IMR-90 (cell line): ENCODE data around the gene KCNT1. TPM values are rescaled to one million over a fixed set of nuclear protein-coding genes. Genes with fewer than 3 reads are reported as not detected.

Experiments used
- ATAC-seq: fragments of 200-7000 bp; cut with Tn5 transposase; 2 replicates; pipeline ENCODE4 v1.9.1; 2020; ENCODE audit warnings: low read depth, mild to moderate bottlenecking, moderate library complexity
- BruUV-seq: library from RNA; stranded (reverse); fragments of 400-500 nt; replicated peaks from 2 replicates; lab custom pipeline; 2021; lab: Mats Ljungman, UMichigan
- CTCF ChIA-PET: fragments of 300-600 bp; formaldehyde crosslinking; extraction: SDS; loops from one replicate; lab custom pipeline; 2021; ENCODE audit warnings: antibody characterized with exemption; lab: Yijun Ruan, JAX
- POLR2A ChIA-PET: fragments of 300-600 bp; sonication (Branson Sonifier 250); formaldehyde crosslinking; loops from one replicate; lab custom pipeline; 2022; ENCODE audit warnings: antibody characterized with exemption; ENCODE audit not compliant: unreplicated experiment; lab: Charles Lee
- DNase-seq: peaks from one replicate; pipeline ENCODE4 v3.0.0; 2013
- H2AFZ ChIP-seq: replicated peaks from 2 replicates; pipeline ENCODE3; 2013; ENCODE audit warnings: low read length, mild to moderate bottlenecking; ENCODE audit not compliant: poor library complexity
- H2AK5ac ChIP-seq: 2 replicates; pipeline ENCODE4 v1.6.1; 2013; ENCODE audit warnings: low read depth, low read length, inconsistent platforms
- H2AK9ac ChIP-seq: replicated peaks from 2 replicates; pipeline ENCODE3; 2013; ENCODE audit warnings: mild to moderate bottlenecking, low read depth, low read length, moderate library complexity; ENCODE audit not compliant: poor library complexity
- H2BK120ac ChIP-seq: 2 replicates; pipeline ENCODE4 v1.6.1; 2013; ENCODE audit warnings: low read depth, low read length, inconsistent platforms
- H2BK15ac ChIP-seq: 3 replicates; pipeline ENCODE4 v1.6.1; 2013; ENCODE audit warnings: low read depth, low read length, inconsistent platforms
- H2BK20ac ChIP-seq: 2 replicates; pipeline ENCODE4 v1.6.1; 2013; ENCODE audit warnings: low read depth, mild to moderate bottlenecking, inconsistent platforms, low read length, moderate library complexity
- H2BK5ac ChIP-seq: 2 replicates; pipeline ENCODE4 v1.6.1; 2013; ENCODE audit warnings: mild to moderate bottlenecking, low read depth, low read length, inconsistent platforms; ENCODE audit not compliant: poor library complexity, severe bottlenecking
- H3K14ac ChIP-seq: replicated peaks from 2 replicates; pipeline ENCODE4 v1.6.1; 2013; ENCODE audit warnings: low read depth, low read length, inconsistent platforms
- H3K18ac ChIP-seq: 2 replicates; pipeline ENCODE4 v1.6.1; 2013; ENCODE audit warnings: low read depth, low read length, control low read depth
- H3K23ac ChIP-seq: 2 replicates; pipeline ENCODE4 v1.6.1; 2013; ENCODE audit warnings: low read depth, low read length, inconsistent platforms
- H3K27ac ChIP-seq: 2 replicates; pipeline ENCODE4 v1.5.1; 2013; ENCODE audit warnings: mild to moderate bottlenecking, control low read depth, low read length; ENCODE audit not compliant: insufficient read depth
- H3K27me3 ChIP-seq: 2 replicates; pipeline ENCODE4 v1.6.1; 2013; ENCODE audit warnings: low read length; ENCODE audit not compliant: control insufficient read depth, insufficient read depth
- H3K36me3 ChIP-seq: 2 replicates; pipeline ENCODE4 v1.6.1; 2013; ENCODE audit warnings: low read length, mixed read lengths; ENCODE audit not compliant: control insufficient read depth, insufficient read depth
- H3K4ac ChIP-seq: 2 replicates; pipeline ENCODE4 v1.6.1; 2013; ENCODE audit warnings: low read depth, low read length, inconsistent platforms
- H3K4me1 ChIP-seq: 2 replicates; pipeline ENCODE4 v1.6.1; 2013; ENCODE audit warnings: low read length, mixed read lengths; ENCODE audit not compliant: control insufficient read depth, insufficient read depth
- H3K4me2 ChIP-seq: 2 replicates; pipeline ENCODE4 v1.6.1; 2013; ENCODE audit warnings: low read depth, mild to moderate bottlenecking, control low read depth, low read length, moderate library complexity
- H3K4me3 ChIP-seq: 2 replicates; pipeline ENCODE4 v1.5.1; 2013; ENCODE audit warnings: low read depth, mild to moderate bottlenecking, control low read depth, low read length, moderate library complexity; ENCODE audit not compliant: insufficient read depth
- H3K56ac ChIP-seq: 2 replicates; pipeline ENCODE4 v1.6.1; 2013; ENCODE audit warnings: low read length, inconsistent platforms; ENCODE audit not compliant: insufficient read depth; ENCODE audit errors: extremely low read depth
- H3K79me1 ChIP-seq, 2 experiments: 2 replicates each; pipeline ENCODE4 v1.6.1; 2013; ENCODE audit warnings: low read length in 2 of 2, inconsistent platforms in 1 of 2, low read depth in 1 of 2
- H3K9ac ChIP-seq: 2 replicates; pipeline ENCODE4 v1.6.1; 2013; ENCODE audit warnings: low read depth, low read length, control low read depth
- H3K9me1 ChIP-seq: 2 replicates; pipeline ENCODE4 v1.6.1; 2013; ENCODE audit warnings: low read length, inconsistent platforms; ENCODE audit not compliant: insufficient read depth
- H3K9me3 ChIP-seq: 2 replicates; pipeline ENCODE4 v1.6.1; 2013; ENCODE audit warnings: low read length; ENCODE audit not compliant: control insufficient read depth, insufficient read depth
- H4K20me1 ChIP-seq: 2 replicates; pipeline ENCODE4 v1.6.1; 2013; ENCODE audit warnings: low read length, inconsistent platforms; ENCODE audit not compliant: insufficient read depth
- H4K5ac ChIP-seq: 2 replicates; pipeline ENCODE4 v1.6.1; 2013; ENCODE audit warnings: mild to moderate bottlenecking, low read depth, low read length, control low read depth
- H4K8ac ChIP-seq, 2 experiments: 2 replicates each; pipeline ENCODE4 v1.6.1; 2013; ENCODE audit warnings: low read depth in 2 of 2, low read length in 2 of 2, control low read depth in 1 of 2, inconsistent platforms in 1 of 2
- H4K91ac ChIP-seq: 2 replicates; pipeline ENCODE4 v1.6.1; 2013; ENCODE audit warnings: low read depth, low read length, inconsistent platforms; ENCODE audit not compliant: insufficient read depth
- CEBPB ChIP-seq: IDR thresholded peaks from 2 replicates; pipeline ENCODE4 v1.6.1; 2012; ENCODE audit warnings: low read depth, low read length, improper control_type of control experiment
- CTCF ChIP-seq: conservative IDR thresholded peaks from 2 replicates; pipeline ENCODE4 v1.5.1; 2012; ENCODE audit warnings: mild to moderate bottlenecking, low read depth, low read length, improper control_type of control experiment
- MAFK ChIP-seq: IDR thresholded peaks from 2 replicates; pipeline ENCODE4 v1.6.1; 2012; ENCODE audit warnings: low read depth, low read length, improper control_type of control experiment
- MAZ ChIP-seq: IDR thresholded peaks from 2 replicates; pipeline ENCODE4 v1.6.1; 2012; ENCODE audit warnings: low read depth, mild to moderate bottlenecking, low read length, improper control_type of control experiment, moderate library complexity, borderline replicate concordance
- MXI1 ChIP-seq: IDR thresholded peaks from 2 replicates; pipeline ENCODE4 v1.6.1; 2012; ENCODE audit warnings: low read depth, mild to moderate bottlenecking, low read length, moderate library complexity, borderline replicate concordance
- POLR2A ChIP-seq: IDR thresholded peaks from 2 replicates; pipeline ENCODE4 v1.6.1; 2012; ENCODE audit warnings: mild to moderate bottlenecking, low read depth, low read length
- RAD21 ChIP-seq: IDR thresholded peaks from 2 replicates; pipeline ENCODE4 v1.6.1; 2012; ENCODE audit warnings: low read length, improper control_type of control experiment
- RCOR1 ChIP-seq: IDR thresholded peaks from 2 replicates; pipeline ENCODE4 v1.6.1; 2012; ENCODE audit warnings: mild to moderate bottlenecking, low read length, improper control_type of control experiment; ENCODE audit not compliant: insufficient replicate concordance
- RFX5 ChIP-seq: IDR thresholded peaks from 2 replicates; pipeline ENCODE4 v1.8.0; 2012; ENCODE audit warnings: low read depth, mild to moderate bottlenecking, low read length, moderate library complexity
- USF2 ChIP-seq: fragments of 150-350 bp; IDR thresholded peaks from 2 replicates; pipeline ENCODE4 v1.6.1; 2017; ENCODE audit warnings: mild to moderate bottlenecking, antibody characterized with exemption, low read length, low read depth
- WGBS, 2 experiments: methylation state at CpG; one replicate each; pipeline versions ENCODE4 v1.1.5 to v1.1.7; 2013; ENCODE audit warnings: missing lambda C conversion rate in 2 of 2; ENCODE audit not compliant: insufficient read length in 1 of 2; ENCODE audit errors: extremely low coverage in 2 of 2; 5-methylcytosine and 5-hydroxymethylcytosine counted together
- dilution Hi-C: fragments of 300-500 bp; cut with HindIII; formaldehyde crosslinking; loops from one replicate; pipeline ENCODE4 v1.14.3; 2018; ENCODE audit warnings: low sequenced_read_pairs; ENCODE audit not compliant: unreplicated experiment
- in situ Hi-C: fragments of 300-500 bp; cut with MboI; formaldehyde crosslinking; loops from 3 replicates; pipeline ENCODE4 v1.14.3; 2019; ENCODE audit warnings: low sequenced_read_pairs, inconsistent platforms, mixed read lengths
- intact Hi-C: fragments of 100-400 bp; cut with micrococcal nuclease; formaldehyde crosslinking; loops from 2 replicates; pipeline ENCODE4 v1.10.0; 2022
- polyA plus RNA-seq, 3 experiments: library from polyadenylated mRNA; depleted of rRNA; stranded (reverse); fragments of >200 nt; gene quantifications; 2 replicates each; pipeline ENCODE4 v1.2.3, GENCODE V29; 2012; ENCODE audit warnings: low replicate concordance in 1 of 3
- total RNA-seq: library from RNA; depleted of rRNA; stranded (reverse); fragments of >200 nt; gene quantifications from 2 replicates; pipeline ENCODE4 v1.2.3, GENCODE V29; 2012

The KCNT1 gene
- total and polyA plus RNA-seq, 2 of the 4 experiments (the other 2 are of a cell fraction) = not detected

DNA sequence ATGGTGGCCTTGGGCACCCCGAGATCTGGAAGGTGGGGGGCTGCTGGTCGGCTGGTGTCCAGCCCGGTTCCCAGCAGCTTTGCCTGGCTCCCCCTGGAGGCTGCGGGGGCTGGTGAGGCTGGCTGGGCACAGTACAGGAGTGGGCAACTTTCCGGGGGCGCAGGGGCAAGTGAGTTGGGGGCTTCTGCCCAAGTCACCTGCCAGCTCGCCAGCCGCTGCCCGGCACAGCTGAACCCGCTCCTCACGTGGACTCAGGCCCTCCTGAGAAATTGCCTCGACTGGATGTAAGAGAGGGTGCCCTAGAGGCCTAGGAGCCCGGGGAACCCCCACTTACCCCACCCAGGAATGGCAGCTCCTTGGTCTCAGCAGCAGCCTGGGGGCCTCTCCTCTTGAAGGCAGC lies 15.4 kb downstream of the KCNT1 start:
- intact Hi-C loops = no loop called here
- Histone ChIP-seq H3K23ac (no peak overlapping the region), H3K4me1 (no peaks in the 10 kb centered on the region), H4K5ac (no peak overlapping the region), H3K4ac (no peak overlapping the region), H4K20me1 (no peaks in the 10 kb centered on the region), H2AK9ac (no peak overlapping the region), H3K79me1 (no peaks in the 10 kb centered on the region), H3K56ac (no peak overlapping the region), H3K27me3 (peaks cover 31% of the 10 kb centered on the region), H4K91ac (no peak overlapping the region), H3K9me3 (no peaks in the 10 kb centered on the region), H3K36me3 (no peaks in the 10 kb centered on the region), H2AK5ac (no peak overlapping the region), H2BK15ac (no peak overlapping the region), H3K4me3 (no peak overlapping the region), H3K14ac (no peak overlapping the region), H2BK5ac (no peak overlapping the region), H4K8ac (no peak overlapping the region), H3K9ac (no peak overlapping the region), H3K9me1 (no peaks in the 10 kb centered on the region), H2BK120ac (no peak overlapping the region), H2AFZ (no peak overlapping the region), H3K18ac (no peak overlapping the region), H3K4me2 (no peak overlapping the region), H2BK20ac (no peak overlapping the region), H3K27ac (no peak overlapping the region)
- DNase-seq = no peak
- ATAC-seq = no peak
- ChIA-PET CTCF (no interaction called here), POLR2A (no interaction called here)
- no CpG with 5 or more reads among the region's 13 CpGs for WGBS, 2 experiments
- in situ Hi-C loops = no loop called here
- BruUV-seq = no TSS peak
- dilution Hi-C loops = no loop called here
- TF ChIP-seq MAFK (no peak), RAD21 (no peak), USF2 (no peak), RCOR1 (no peak), MXI1 (no peak), RFX5 (no peak), MAZ (no peak), CTCF (no peak), POLR2A (no peak), CEBPB (no peak)
